Parathyroid adenoma (tissue), 2 donors: ENCODE measurements around the gene SORBS1.

ENCODE experiments used
- H2AFZ ChIP-seq: fragments of 300-600 bp; sonication (generic); one replicate; pipeline ENCODE4 v1.7.0; 2017; ENCODE audit warnings: antibody characterized with exemption, mild to moderate bottlenecking
- H3K27ac ChIP-seq: fragments of 300-600 bp; sonication (generic); one replicate; pipeline ENCODE4 v1.7.0; 2017
- H3K27me3 ChIP-seq: fragments of 300-600 bp; sonication (generic); one replicate; pipeline ENCODE4 v1.7.0; 2017; ENCODE audit warnings: low read length; ENCODE audit not compliant: control insufficient read depth, insufficient read depth
- H3K36me3 ChIP-seq: fragments of 300-600 bp; sonication (generic); one replicate; pipeline ENCODE4 v1.7.0; 2017; ENCODE audit warnings: low read length; ENCODE audit not compliant: control insufficient read depth, insufficient read depth
- H3K4me1 ChIP-seq: fragments of 300-600 bp; sonication (generic); one replicate; pipeline ENCODE4 v1.7.0; 2017; ENCODE audit warnings: control low read depth
- H3K4me2 ChIP-seq: fragments of 300-600 bp; sonication (generic); one replicate; pipeline ENCODE4 v1.7.0; 2017; ENCODE audit warnings: low read length
- H3K4me3 ChIP-seq: fragments of 300-600 bp; sonication (generic); one replicate; pipeline ENCODE4 v1.7.0; 2017; ENCODE audit warnings: low read depth, low read length
- H3K79me2 ChIP-seq: fragments of 300-600 bp; sonication (generic); one replicate; pipeline ENCODE4 v1.7.0; 2017; ENCODE audit warnings: control low read depth
- H3K9ac ChIP-seq: fragments of 300-600 bp; sonication (generic); one replicate; pipeline ENCODE4 v1.7.0; 2017; ENCODE audit warnings: mild to moderate bottlenecking
- H3K9me3 ChIP-seq: fragments of 300-600 bp; sonication (generic); one replicate; pipeline ENCODE4 v1.7.0; 2017; ENCODE audit warnings: low read length; ENCODE audit not compliant: control insufficient read depth
- TF ChIP-seq, protein P1 (sequence below): fragments of 300-600 bp; sonication (generic); IDR thresholded peaks from one replicate; pipeline ENCODE4 v1.7.0; 2017; ENCODE audit warnings: antibody characterized with exemption, mild to moderate bottlenecking
- donor health status: primary hyperparathyroidism.

Gene SORBS1

DNA sequence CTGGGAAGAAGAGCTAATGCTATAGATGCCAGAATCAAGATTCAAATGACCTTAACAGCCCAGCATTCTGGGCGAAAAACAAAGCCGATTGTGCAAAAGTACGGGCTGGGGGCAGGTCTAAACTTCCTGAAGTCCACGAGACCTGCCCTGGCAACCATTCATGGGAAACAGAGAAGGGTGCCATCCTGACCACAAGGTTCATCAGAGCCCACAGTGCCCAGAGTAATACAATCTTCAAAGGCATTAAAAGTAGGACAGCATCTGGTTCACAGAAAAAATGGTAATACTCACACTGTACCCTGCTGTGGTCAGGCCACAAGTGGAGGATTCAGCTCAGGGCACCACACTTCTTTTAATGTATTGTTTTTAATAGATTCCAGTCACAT, 36.1 kb downstream of the SORBS1 start:
- TF ChIP-seq, protein P1, sequence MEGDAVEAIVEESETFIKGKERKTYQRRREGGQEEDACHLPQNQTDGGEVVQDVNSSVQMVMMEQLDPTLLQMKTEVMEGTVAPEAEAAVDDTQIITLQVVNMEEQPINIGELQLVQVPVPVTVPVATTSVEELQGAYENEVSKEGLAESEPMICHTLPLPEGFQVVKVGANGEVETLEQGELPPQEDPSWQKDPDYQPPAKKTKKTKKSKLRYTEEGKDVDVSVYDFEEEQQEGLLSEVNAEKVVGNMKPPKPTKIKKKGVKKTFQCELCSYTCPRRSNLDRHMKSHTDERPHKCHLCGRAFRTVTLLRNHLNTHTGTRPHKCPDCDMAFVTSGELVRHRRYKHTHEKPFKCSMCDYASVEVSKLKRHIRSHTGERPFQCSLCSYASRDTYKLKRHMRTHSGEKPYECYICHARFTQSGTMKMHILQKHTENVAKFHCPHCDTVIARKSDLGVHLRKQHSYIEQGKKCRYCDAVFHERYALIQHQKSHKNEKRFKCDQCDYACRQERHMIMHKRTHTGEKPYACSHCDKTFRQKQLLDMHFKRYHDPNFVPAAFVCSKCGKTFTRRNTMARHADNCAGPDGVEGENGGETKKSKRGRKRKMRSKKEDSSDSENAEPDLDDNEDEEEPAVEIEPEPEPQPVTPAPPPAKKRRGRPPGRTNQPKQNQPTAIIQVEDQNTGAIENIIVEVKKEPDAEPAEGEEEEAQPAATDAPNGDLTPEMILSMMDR = no peak
- Histone ChIP-seq H3K9ac (no peak overlapping the region), H3K9me3 (no peaks in the 10 kb centered on the region), H3K4me2 (no peak overlapping the region), H3K79me2 (no peaks in the 10 kb centered on the region), H3K4me3 (no peak overlapping the region), H3K36me3 (no peaks in the 10 kb centered on the region), H3K4me1 (no peaks in the 10 kb centered on the region), H3K27me3 (no peaks in the 10 kb centered on the region), H2AFZ (no peak overlapping the region), H3K27ac (no peak overlapping the region)

DNA sequence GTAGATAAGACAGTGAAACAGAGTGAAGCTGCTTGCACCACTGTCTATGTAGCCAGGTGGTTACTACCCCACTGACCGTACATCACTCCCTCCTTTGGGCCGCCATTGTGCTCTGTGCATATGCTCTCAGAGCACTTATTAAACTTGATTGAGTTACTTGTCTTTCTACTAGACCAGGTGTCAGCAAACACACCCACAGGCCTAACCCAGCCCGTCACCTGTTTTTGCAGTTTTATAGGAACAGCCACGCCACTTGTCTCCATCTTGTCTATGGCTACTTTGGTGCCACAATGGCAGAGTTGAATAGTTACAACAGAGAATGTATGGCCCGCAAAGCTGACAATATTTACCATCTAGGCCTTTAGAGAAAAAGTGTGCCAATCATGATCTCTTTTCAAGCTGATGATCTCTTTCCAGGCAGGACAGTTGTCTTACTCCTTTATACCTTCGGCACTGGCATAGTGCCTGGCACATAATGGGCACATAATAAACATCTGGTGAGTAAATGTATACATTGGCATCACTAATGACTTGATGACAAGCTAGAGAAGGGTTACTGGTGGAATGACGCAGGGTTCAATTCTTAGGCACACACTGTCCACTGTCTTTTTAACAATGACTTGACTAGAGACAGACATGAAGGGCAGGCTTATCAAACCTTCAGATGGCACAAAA, 36.7 kb downstream of the SORBS1 start:
- TF ChIP-seq, protein P1 = no peak
- Histone ChIP-seq H3K27ac (no peak overlapping the region), H3K4me3 (no peak overlapping the region), H3K27me3 (no peaks in the 10 kb centered on the region), H3K4me2 (no peak overlapping the region), H3K9me3 (no peaks in the 10 kb centered on the region), H3K36me3 (no peaks in the 10 kb centered on the region), H3K9ac (no peak overlapping the region), H2AFZ (no peak overlapping the region), H3K79me2 (no peaks in the 10 kb centered on the region), H3K4me1 (no peaks in the 10 kb centered on the region)

DNA sequence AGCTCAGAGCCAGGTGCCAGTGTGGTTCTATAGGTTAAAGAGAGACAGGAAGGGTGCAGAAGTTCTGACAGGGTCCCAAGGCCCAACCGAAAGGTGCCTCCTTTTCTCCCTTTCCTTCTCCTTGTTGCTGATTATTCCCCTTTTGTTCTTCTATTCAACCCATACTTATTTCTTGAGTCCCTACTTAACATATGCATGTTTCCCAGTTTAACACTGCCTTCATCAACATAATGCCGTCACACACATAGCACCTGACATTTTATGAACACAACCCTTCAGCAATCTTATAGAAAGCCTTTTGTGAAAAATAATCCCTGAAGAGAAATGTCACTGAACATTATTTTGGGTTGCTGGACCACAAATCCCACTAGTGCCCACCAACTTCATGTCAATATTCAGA, 39.1 kb downstream of the SORBS1 start:
- Histone ChIP-seq H3K27me3 (no peaks in the 10 kb centered on the region), H3K27ac (no peak overlapping the region), H2AFZ (no peak overlapping the region), H3K36me3 (no peaks in the 10 kb centered on the region), H3K4me2 (no peak overlapping the region), H3K4me1 (peaks cover 3% of the 10 kb centered on the region), H3K9me3 (no peaks in the 10 kb centered on the region), H3K4me3 (no peak overlapping the region), H3K9ac (no peak overlapping the region), H3K79me2 (peaks cover 3% of the 10 kb centered on the region)
- TF ChIP-seq, protein P1 = no peak

DNA sequence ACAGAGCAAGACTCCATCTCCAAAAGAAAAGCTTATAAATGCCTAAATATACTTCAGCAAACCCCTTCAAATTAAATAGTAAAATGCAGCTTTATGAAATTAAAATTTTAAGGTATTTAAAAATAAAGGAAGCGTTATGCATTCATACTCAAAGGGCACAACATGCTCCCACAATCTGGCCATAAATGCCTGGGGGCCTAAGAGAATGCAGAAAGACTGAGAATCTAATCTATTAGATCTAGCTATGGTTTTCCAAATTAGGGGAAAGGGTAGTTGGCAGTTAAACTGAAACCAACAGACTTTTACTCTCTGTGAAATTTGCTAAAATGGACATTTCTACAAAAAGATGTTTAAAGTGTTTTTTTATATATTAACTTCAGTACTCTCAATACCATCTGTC, 40.6 kb downstream of the SORBS1 start:
- no peak overlapping the region for H2AFZ ChIP-seq
- H3K27ac ChIP-seq = no peak overlapping the region
- H3K79me2 ChIP-seq = peaks cover 3% of the 10 kb centered on the region
- no peaks in the 10 kb centered on the region for H3K27me3 ChIP-seq
- H3K4me3 ChIP-seq = no peak overlapping the region
- H3K4me2 ChIP-seq = no peak overlapping the region
- peaks cover 3% of the 10 kb centered on the region for H3K4me1 ChIP-seq
- TF ChIP-seq, protein P1 = no peak
- no peak overlapping the region for H3K9ac ChIP-seq
- H3K9me3 ChIP-seq = no peaks in the 10 kb centered on the region
- H3K36me3 ChIP-seq = no peaks in the 10 kb centered on the region
